Heart left ventricle (tissue), 13 donors: ENCODE results near the gene RIMS3.

ENCODE experiments used
- CTCF ChIP-seq, 12 donors: fragments of 200-600 bp; sonication (generic) in 4 of 12; IDR thresholded peaks; one replicate each; pipeline versions ENCODE4 v1.5.0 to v1.8.0; 2018 to 2022; ENCODE audit warnings: antibody characterized with exemption in 12 of 12, mild to moderate bottlenecking in 5 of 12
- POLR2A ChIP-seq, 2 donors: fragments of 450-650 bp; IDR thresholded peaks; one replicate each; pipeline ENCODE4 v1.6.1; 2017; ENCODE audit warnings: antibody characterized with exemption in 2 of 2, mild to moderate bottlenecking in 2 of 2, moderate library complexity in 2 of 2
- donor health status: ischemic (EF 13 %, LVEDD 7.1; RV severe dilation, severe dysfunction).
- donor health status: DM: no; HTN: yes; CAD: no.
- donor health status: DM: no; HTN: no; CAD: no.
- donor health status: ischemic (EF 25% LVEDD 6.9; RV normal size, moderate dysfunction).
- donor health status: ischemic (EF 25% LVEDD 5.7; RV mildly dilated, moderate dysfunction).
- donor health status: ischemic (EF 35%, LVEDD 5.7; RV mildly dilated, moderate dysfunction).
- donor health status: nonischemic (EF 11% LVEDD 7.7; RV severe dilation, severe dysfunction).
- donor health status: DM: yes; HTN: yes; CAD: no.
- donor health status: PGD.
- donor health status: ischemic (EF 29% LVEDD 5.4; RV normal size, mild dysfunction).
- donor health status: nonischemic (EF 23%, LVEDD 6.1; RV moderate dilation, normal function).

DNA sequence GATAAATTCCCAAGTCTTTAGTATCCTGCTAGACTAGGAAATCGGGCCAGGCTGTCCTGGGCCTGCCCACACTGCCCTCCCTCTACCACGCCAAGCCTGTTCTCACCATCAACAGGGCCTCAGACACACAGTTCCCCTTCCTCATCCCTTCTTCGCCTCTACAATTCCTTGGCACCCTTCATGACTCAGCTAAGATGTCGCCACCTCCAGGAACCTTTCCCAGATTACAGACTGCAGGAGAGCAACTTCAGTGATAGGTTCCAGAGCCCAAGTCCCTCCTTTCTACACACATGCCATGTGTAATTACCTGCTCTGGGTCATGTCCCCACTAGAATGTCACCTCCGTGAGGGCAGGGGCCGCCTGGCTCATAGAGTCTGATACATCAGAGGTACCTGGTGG lies 3.3 kb downstream of the RIMS3 start:
- TF ChIP-seq CTCF (IDR thresholded peaks at IDR 0.05) (no peak), POLR2A (IDR thresholded peaks at IDR 0.05) (no peak)
